BLaER1 treated with 17β-estradiol and CSF1 and Interleukin-3, amounts not matched to agents 10 nM and 100 nM (cell line): ENCODE data around the gene ATXN7L3.
A peak's percentile ranks its signal among the peaks of the same experiment; 100 is the strongest.

Experiments
- H3K27ac ChIP-seq, 11 experiments: shearing (Covaris generic); formaldehyde crosslinking; 2 replicates each; pipeline ENCODE4 v1.8.1; 2022
- H3K27me3 ChIP-seq, 11 experiments: shearing (Covaris generic); formaldehyde crosslinking; 2 replicates each; pipeline ENCODE4 v1.8.1; 2022
- H3K36me3 ChIP-seq, 11 experiments: shearing (Covaris generic); formaldehyde crosslinking; 2 replicates each; pipeline ENCODE4 v1.8.1; 2022
- H3K4me1 ChIP-seq, 10 experiments: shearing (Covaris generic); formaldehyde crosslinking; 2 replicates each; pipeline ENCODE4 v1.8.1; 2022
- H3K4me2 ChIP-seq, 11 experiments: shearing (Covaris generic); formaldehyde crosslinking; 2 replicates each; pipeline ENCODE4 v1.8.1; 2022
- H3K4me3 ChIP-seq, 10 experiments: shearing (Covaris generic); formaldehyde crosslinking; 2 replicates each; pipeline ENCODE4 v1.8.1; 2022
- H3K9ac ChIP-seq, 11 experiments: shearing (Covaris generic); formaldehyde crosslinking; 2 replicates each; pipeline ENCODE4 v1.8.1; 2022
- H3K9me3 ChIP-seq, 11 experiments: shearing (Covaris generic); formaldehyde crosslinking; replicated peaks in 1 of 11; 2 replicates each; pipeline ENCODE4 v1.8.1; 2022
- H4K20me1 ChIP-seq, 11 experiments: shearing (Covaris generic); formaldehyde crosslinking; 2 replicates each; pipeline ENCODE4 v1.8.1; 2022
- Cebpa-rat ChIP-seq, 11 experiments: shearing (Covaris generic); IDR thresholded peaks; 2 replicates each; pipeline ENCODE4 v1.8.1; 2022

The ATXN7L3 gene

DNA sequence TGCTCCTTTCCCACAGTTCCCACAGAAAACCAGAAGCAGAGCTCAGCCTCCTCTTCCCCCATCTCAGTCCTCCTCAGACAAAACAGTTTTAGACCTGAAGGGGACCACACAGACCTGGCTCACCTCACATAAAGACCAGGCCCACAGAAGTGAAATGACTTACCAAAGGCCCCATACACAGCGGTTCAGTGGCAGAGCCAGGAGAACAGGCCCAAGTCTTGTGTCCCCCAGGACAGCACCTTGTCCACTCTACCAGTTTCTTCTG lies 14.5 kb upstream of the ATXN7L3 start:
- H3K36me3 ChIP-seq, result peaks cover 48 to 84% (median 73%) of the 10 kb centered on the region in 11 experiments
- no peak for TF ChIP-seq Cebpa-rat (IDR thresholded peaks at IDR 0.05)
- no peak overlapping the region for H3K4me3 ChIP-seq
- H3K9ac ChIP-seq, result peak overlapping the region in 5 of 11 experiments; percentile 4 to 61 (median 54); a peak in 5 of 22 replicates
- H3K9me3 ChIP-seq, result peaks cover 0 to 10% (median 0%) of the 10 kb centered on the region in 11 experiments; a peak in 4 of 22 replicates
- 0 out of 22 replicates have a peak overlapping the region, but pooled peaks of 1 of the 11 experiments have one; percentile 32 for H3K27ac ChIP-seq
- peaks cover 25 to 81% (median 75%) of the 10 kb centered on the region in 11 experiments; a peak in 18 of 22 replicates for H4K20me1 ChIP-seq
- H3K4me1 ChIP-seq, result peaks cover 55 to 87% (median 79%) of the 10 kb centered on the region in 10 experiments
- H3K4me2 ChIP-seq, result peak overlapping the region in 4 of 11 experiments; percentile 31 to 95 (median 42); a peak in 7 of 22 replicates
- no peaks in the 10 kb centered on the region for H3K27me3 ChIP-seq

GRCh38 chr17:44213403-44214229 lies 13.9 kb upstream of the ATXN7L3 start:
- TF ChIP-seq Cebpa-rat (IDR thresholded peaks at IDR 0.05), result no peak
- Histone ChIP-seq H3K27me3 (no peaks in the 10 kb centered on the region), H4K20me1 (peaks cover 25 to 86% (median 75%) of the 10 kb centered on the region in 11 experiments; a peak in 18 of 22 replicates), H3K4me1 (peaks cover 61 to 92% (median 79%) of the 10 kb centered on the region in 10 experiments), H3K9me3 (peaks cover 0 to 10% (median 0%) of the 10 kb centered on the region in 11 experiments; a peak in 4 of 22 replicates), H3K9ac (peak overlapping the region in 9 of 11 experiments; percentile 14 to 61 (median 48); a peak in 15 of 22 replicates), H3K4me3 (no peak overlapping the region), H3K4me2 (peak overlapping the region in 8 of 11 experiments; percentile 18 to 95 (median 34); a peak in 12 of 22 replicates), H3K36me3 (peaks cover 54 to 89% (median 78%) of the 10 kb centered on the region in 11 experiments), H3K27ac (peak overlapping the region in 4 of 11 experiments; percentile 7 to 32 (median 18); a peak in 2 of 22 replicates)

DNA sequence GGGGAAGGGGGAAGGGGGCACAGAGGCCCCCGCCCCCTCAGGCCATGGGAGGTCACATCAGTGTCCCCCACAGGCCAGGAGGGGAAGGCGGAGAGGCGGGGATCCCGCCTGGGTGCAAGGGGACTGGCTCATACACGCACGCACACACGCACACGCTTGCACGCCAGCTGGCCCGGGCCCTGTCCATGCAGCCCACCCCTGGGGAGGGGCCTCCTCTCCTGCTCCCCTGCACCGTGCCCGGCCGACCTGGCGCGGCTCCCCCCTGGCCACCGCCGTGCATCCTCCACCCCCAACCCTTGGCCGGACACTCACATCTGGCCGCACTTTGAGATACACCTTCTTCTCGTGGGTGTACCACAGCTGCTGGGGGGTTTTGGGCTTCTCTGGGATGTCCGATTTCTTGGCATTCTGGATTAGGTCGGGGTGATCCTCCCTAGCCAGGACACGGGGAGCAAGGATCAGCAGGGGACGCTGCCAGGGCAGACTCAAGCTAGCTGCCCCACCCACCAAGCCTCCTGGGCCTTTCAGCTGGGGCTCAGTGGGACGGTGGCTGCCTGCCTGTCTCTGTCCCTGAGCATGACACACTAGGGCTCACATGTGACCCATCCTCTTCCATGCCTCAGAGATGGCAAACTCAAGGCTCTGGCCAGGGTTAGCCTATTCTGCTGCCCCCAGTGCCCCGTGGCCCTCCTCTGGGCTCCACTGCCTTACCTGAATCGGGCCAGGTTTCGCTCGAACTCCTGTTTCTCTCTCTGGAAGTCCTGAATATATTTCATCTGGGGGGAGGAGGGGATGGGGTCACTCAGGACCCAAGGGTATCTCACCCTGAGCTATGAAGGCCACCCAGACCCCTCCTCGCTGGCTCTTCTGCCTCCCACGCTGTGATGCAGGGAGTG lies 13.1 kb upstream of the ATXN7L3 start:
- Histone ChIP-seq H3K9ac (peak overlapping the region in 9 of 11 experiments; percentile 14 to 61 (median 48); a peak in 17 of 22 replicates), H3K27me3 (no peaks in the 10 kb centered on the region), H4K20me1 (peaks cover 22 to 85% (median 70%) of the 10 kb centered on the region in 11 experiments; a peak in 18 of 22 replicates), H3K27ac (peak overlapping the region in 5 of 11 experiments; percentile 7 to 28 (median 20); a peak in 4 of 22 replicates), H3K4me1 (peaks cover 64 to 96% (median 75%) of the 10 kb centered on the region in 10 experiments), H3K9me3 (peaks cover 0 to 10% (median 0%) of the 10 kb centered on the region in 11 experiments; a peak in 4 of 22 replicates), H3K36me3 (peaks cover 62 to 96% (median 87%) of the 10 kb centered on the region in 11 experiments), H3K4me3 (no peak overlapping the region), H3K4me2 (peak overlapping the region in 8 of 11 experiments; percentile 18 to 95 (median 34); a peak in 12 of 22 replicates)
- no peak for TF ChIP-seq Cebpa-rat (IDR thresholded peaks at IDR 0.05)

DNA sequence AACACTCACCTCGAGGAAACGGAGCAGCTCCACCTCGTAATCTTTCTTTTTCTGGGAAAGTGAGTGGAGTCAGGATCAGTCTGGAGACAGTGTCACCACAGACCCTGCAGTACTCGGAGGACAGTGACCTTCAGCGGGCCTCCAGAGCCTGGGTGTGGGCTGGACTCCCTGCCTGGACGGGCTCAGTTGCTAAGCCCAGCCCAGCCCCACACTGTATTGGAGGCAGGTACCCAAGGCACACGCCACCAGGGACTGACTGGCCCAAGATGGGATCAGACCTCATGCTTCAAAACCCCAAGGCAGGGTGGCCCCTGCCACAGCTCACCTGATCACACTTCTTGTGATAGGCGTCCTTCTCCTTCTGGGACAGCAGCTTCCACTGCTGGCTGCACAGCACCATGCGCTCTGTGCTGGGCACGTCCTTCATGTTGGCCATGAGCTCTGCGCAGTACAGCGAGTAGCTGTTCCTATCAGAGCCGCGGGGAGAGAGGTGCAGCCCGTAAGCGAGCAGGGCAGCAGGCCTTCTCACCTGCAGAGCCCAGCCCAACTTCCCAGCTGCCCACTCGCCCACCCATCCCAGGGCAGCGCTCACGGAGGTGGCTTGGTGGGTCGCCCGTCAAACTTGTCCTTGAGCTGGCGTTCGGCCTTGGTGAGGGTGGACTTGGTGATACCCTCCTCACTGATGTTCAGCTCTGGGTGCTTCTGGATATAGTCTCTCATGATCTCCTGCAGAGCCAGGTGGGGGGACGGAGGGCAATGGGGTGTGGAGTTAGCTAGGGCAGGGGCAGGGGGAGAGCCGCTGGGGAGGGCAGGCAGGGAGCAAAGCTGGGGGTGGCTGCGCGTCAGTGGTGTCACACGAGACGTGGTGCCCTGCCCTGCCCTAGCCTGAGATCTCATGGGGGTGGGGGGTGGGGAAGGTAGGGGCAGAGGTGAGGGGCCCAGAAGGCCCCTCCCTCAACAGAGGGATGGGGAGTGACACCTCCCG lies 11.9 kb upstream of the ATXN7L3 start:
- Histone ChIP-seq H3K9ac (peak overlapping the region in 10 of 11 experiments; percentile 42 to 83 (median 72); a peak in 17 of 22 replicates), H3K4me3 (peak overlapping the region in 1 of 10 experiments; percentile 39; a peak in 1 of 20 replicates), H3K4me1 (peaks cover 52 to 95% (median 64%) of the 10 kb centered on the region in 10 experiments), H3K9me3 (peaks cover 0 to 10% (median 0%) of the 10 kb centered on the region in 11 experiments; a peak in 4 of 22 replicates), H3K36me3 (peaks cover 72 to 96% (median 89%) of the 10 kb centered on the region in 11 experiments), H3K27ac (peak overlapping the region in 9 of 11 experiments; percentile 42 to 87 (median 79); a peak in 16 of 22 replicates), H3K27me3 (no peaks in the 10 kb centered on the region), H4K20me1 (peaks cover 10 to 78% (median 60%) of the 10 kb centered on the region in 11 experiments; a peak in 18 of 22 replicates), H3K4me2 (peak overlapping the region; percentile 42 to 93 (median 80))
- TF ChIP-seq Cebpa-rat (IDR thresholded peaks at IDR 0.05), result no peak

DNA sequence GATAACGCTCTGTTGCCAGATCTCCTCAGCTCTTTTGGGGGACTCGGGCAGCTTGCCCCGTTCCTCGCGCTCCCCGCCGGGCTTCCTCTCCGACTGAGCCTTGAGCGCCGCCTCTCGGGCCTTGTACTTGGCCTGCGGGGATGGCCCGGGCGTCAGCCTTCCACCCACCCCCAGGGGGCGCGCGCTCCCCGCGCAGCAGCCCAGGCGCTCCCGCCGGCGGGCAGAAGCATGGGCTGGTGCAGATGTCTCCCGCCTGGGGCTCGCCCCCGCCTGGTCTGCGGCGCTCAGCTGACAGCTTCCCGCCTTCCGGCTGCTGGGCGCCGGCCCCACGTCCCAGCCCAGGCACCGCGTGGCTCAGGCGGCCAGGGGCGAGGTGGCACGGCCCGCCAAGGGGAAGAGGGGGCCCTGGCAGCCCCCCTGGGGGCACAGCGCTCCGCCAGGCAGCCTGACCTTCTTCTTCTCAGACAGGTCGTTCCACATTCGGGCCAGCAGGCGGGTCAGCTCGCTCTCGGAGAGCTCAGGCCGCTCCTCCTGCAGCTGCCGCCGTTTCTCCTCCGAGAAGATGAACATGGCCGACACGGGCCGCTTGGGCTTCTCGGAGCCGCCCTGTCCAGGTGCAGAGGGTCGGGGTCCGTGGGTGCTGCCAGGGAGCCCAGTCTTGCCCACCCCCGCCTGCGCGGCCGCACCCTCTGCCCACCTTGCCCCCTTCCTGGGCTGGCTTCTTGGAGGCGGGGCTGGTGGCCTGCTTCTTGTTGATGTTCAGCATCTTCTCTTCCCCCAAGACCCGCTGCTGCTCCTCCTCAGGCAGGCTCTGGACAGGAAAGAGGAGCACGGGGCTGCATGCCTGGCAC lies 10.9 kb upstream of the ATXN7L3 start:
- H3K36me3 ChIP-seq, result peaks cover 62 to 96% (median 83%) of the 10 kb centered on the region in 11 experiments
- no peaks in the 10 kb centered on the region for H3K27me3 ChIP-seq
- peaks cover 0 to 10% (median 0%) of the 10 kb centered on the region in 11 experiments; a peak in 4 of 22 replicates for H3K9me3 ChIP-seq
- peak overlapping the region in 9 of 11 experiments; percentile 42 to 87 (median 79); a peak in 19 of 22 replicates for H3K27ac ChIP-seq
- peak overlapping the region; percentile 38 to 83 (median 71); a peak in 21 of 22 replicates for H3K9ac ChIP-seq
- no peak for TF ChIP-seq Cebpa-rat (IDR thresholded peaks at IDR 0.05)
- peaks cover under 1 to 70% (median 50%) of the 10 kb centered on the region in 11 experiments; a peak in 17 of 22 replicates for H4K20me1 ChIP-seq
- H3K4me1 ChIP-seq, result peaks cover 42 to 92% (median 54%) of the 10 kb centered on the region in 10 experiments
- peak overlapping the region; percentile 55 to 93 (median 80) for H3K4me2 ChIP-seq
- H3K4me3 ChIP-seq, result peak overlapping the region in 8 of 10 experiments; percentile 2 to 40 (median 20); a peak in 9 of 20 replicates

DNA sequence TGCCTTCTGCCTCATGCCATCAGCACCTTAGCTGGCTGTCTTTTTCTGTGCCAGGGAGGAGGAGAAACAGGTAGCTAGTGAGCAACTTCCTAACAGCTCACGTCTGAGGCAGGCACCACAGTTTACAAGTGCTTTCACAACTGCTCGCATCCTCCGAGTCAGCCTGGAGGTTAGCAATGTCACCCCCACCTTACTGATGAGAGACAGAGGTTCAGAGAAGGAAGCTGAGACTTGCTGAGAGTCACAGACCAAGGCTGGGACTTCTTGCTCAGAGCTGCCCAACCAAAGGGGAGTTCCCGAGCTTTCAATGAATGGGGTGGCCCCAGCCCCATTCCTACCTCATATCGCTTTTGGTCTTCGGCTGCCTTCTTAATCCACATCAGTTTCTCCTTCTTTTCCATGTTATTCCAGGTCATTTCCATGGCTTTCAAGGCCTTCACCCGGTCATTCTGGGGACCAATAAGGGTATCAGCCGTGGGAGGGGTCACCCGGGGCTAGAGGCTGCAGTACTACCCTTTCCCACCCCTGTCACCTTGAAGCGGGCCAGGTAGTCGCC lies 10.2 kb upstream of the ATXN7L3 start:
- Histone ChIP-seq H3K27ac (peak overlapping the region in 9 of 11 experiments; percentile 33 to 86 (median 68); a peak in 14 of 22 replicates), H3K4me1 (peaks cover 44 to 92% (median 48%) of the 10 kb centered on the region in 10 experiments), H3K9me3 (peaks cover 0 to 10% (median 0%) of the 10 kb centered on the region in 11 experiments; a peak in 4 of 22 replicates), H3K36me3 (peaks cover 55 to 91% (median 76%) of the 10 kb centered on the region in 11 experiments), H3K9ac (peak overlapping the region; percentile 8 to 80 (median 62); a peak in 19 of 22 replicates), H4K20me1 (peaks cover 0 to 63% (median 43%) of the 10 kb centered on the region in 11 experiments; a peak in 15 of 22 replicates), H3K4me3 (peak overlapping the region in 1 of 10 experiments; percentile 27; a peak in 1 of 20 replicates), H3K27me3 (no peaks in the 10 kb centered on the region), H3K4me2 (peak overlapping the region; percentile 33 to 93 (median 74); a peak in 20 of 22 replicates)
- no peak for TF ChIP-seq Cebpa-rat (IDR thresholded peaks at IDR 0.05)
